Esophagus squamous epithelium (tissue), 5 donors: ENCODE results near the gene OTOG. TPM values are rescaled to one million over a fixed set of nuclear protein-coding genes. Genes with fewer than 3 reads are reported as not detected.

ENCODE experiments used
- DNase-seq: peaks from one replicate; lab custom pipeline; 2025; lab: John Stamatoyannopoulos, UW
- H3K27ac ChIP-seq, 4 donors: fragments of 200-600 bp; sonication (generic); one replicate each; pipeline ENCODE4 v1.5.1; 2016 to 2019; ENCODE audit warnings: mild to moderate bottlenecking in 1 of 4
- H3K27me3 ChIP-seq, 4 donors: fragments of 200-600 bp; sonication (generic); 1 replicate in 3 of 4; 2 replicates in 1 of 4; pipeline versions ENCODE4 v1.5.1 to v1.6.0; 2017 to 2021; ENCODE audit warnings: antibody characterized with exemption in 1 of 4
- H3K36me3 ChIP-seq, 3 donors: fragments of 200-600 bp; sonication (generic); one replicate each; pipeline ENCODE4 v1.5.1; 2016 to 2019
- H3K4me1 ChIP-seq, 3 donors: fragments of 200-600 bp; sonication (generic); one replicate each; pipeline ENCODE4 v1.5.1; 2017 to 2019
- H3K4me3 ChIP-seq, 4 donors: fragments of 200-600 bp; sonication (generic); 1 replicate in 3 of 4; 2 replicates in 1 of 4; pipeline ENCODE4 v1.5.1; 2016 to 2019; ENCODE audit warnings: mild to moderate bottlenecking in 2 of 4, moderate library complexity in 1 of 4
- H3K9me3 ChIP-seq, 3 donors: fragments of 200-600 bp; sonication (generic); one replicate each; pipeline ENCODE4 v1.5.1; 2016 to 2019
- POLR2A ChIP-seq, 4 donors: fragments of 450-650 bp; IDR thresholded peaks; one replicate each; pipeline ENCODE4 v1.6.1; 2017; ENCODE audit warnings: antibody characterized with exemption in 4 of 4, mild to moderate bottlenecking in 4 of 4, moderate library complexity in 3 of 4
- WGBS, 2 donors: methylation state at CpG; one replicate each; pipeline ENCODE4 v1.1.5; 2018; 5-methylcytosine and 5-hydroxymethylcytosine counted together
- intact Hi-C: fragments of 100-400 bp; cut with DNase I; formaldehyde crosslinking; loops from one replicate; pipeline ENCODE4 v1.15.0; 2022
- total RNA-seq, 4 donors: library from RNA; depleted of rRNA; stranded (reverse); fragments of >200 nt; gene quantifications; one replicate each; pipeline ENCODE4 v1.1.0, GENCODE V29; 2016
- TF ChIP-seq, protein P1 (sequence below), 6 experiments: fragments of 450-650 bp in 4 of 6; fragments of 200-600 bp in 2 of 6; sonication (generic) in 2 of 6; IDR thresholded peaks; one replicate each; pipeline ENCODE4 v1.5.1; 2016 to 2019; ENCODE audit warnings: antibody characterized with exemption in 6 of 6, mild to moderate bottlenecking in 4 of 6, moderate library complexity in 4 of 6
- donor health status: DM: yes; HTN: yes; CAD: no.

The OTOG gene
- total RNA-seq, 4 donors from 2014 or later, result not detected

DNA sequence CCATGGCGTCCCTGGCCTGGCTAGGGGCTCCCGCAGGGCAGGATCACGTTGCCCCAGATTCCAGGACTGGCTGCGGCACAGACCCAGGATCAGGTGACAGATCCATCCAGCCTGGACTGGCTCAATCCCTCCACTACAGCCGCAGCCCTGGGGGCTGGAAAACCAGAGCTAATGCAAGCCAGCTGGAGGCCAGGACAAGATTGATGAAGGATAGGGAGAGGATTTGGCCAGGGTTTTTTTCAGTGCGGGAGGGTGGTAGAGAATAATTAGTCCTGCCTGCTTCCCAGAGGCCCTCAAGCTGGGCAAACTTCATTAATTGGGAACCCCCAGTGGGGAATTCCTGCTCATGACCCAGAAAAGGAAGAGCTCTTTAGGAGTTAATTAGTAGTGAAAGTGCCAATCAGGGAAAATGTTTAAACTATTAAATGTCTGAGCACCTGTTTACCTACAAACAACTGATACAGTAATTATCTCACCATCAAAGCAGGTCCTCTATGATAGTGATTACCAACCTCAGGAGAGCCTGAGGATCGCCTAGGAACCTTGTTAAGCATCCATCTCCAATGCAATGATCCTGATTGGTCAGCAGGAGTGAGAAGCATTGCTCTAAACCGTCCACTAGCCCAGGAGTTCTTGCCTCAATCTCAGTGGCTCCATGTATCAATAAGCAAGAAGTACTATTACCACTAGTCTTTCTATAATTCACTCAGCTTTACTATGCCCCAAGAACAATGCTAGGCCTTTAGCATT is 139.3 kb downstream of the OTOG start:
- Histone ChIP-seq H3K27ac (no peak overlapping the region), H3K27me3 (peaks cover 0 to 57% (median 0%) of the 10 kb centered on the region in 4 donors), H3K4me1 (no peaks in the 10 kb centered on the region), H3K36me3 (no peaks in the 10 kb centered on the region), H3K9me3 (no peaks in the 10 kb centered on the region), H3K4me3 (no peak overlapping the region)
- intact Hi-C loops, result no loop called here
- WGBS, 2 donors, result 23 to 38% methylated on average over 4 to 5 of the region's 8 CpGs
- no peak for TF ChIP-seq POLR2A (IDR thresholded peaks at IDR 0.05)
- TF ChIP-seq, protein P1, sequence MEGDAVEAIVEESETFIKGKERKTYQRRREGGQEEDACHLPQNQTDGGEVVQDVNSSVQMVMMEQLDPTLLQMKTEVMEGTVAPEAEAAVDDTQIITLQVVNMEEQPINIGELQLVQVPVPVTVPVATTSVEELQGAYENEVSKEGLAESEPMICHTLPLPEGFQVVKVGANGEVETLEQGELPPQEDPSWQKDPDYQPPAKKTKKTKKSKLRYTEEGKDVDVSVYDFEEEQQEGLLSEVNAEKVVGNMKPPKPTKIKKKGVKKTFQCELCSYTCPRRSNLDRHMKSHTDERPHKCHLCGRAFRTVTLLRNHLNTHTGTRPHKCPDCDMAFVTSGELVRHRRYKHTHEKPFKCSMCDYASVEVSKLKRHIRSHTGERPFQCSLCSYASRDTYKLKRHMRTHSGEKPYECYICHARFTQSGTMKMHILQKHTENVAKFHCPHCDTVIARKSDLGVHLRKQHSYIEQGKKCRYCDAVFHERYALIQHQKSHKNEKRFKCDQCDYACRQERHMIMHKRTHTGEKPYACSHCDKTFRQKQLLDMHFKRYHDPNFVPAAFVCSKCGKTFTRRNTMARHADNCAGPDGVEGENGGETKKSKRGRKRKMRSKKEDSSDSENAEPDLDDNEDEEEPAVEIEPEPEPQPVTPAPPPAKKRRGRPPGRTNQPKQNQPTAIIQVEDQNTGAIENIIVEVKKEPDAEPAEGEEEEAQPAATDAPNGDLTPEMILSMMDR (IDR thresholded peaks at IDR 0.05), result no peak
- DNase-seq, result no peak

DNA sequence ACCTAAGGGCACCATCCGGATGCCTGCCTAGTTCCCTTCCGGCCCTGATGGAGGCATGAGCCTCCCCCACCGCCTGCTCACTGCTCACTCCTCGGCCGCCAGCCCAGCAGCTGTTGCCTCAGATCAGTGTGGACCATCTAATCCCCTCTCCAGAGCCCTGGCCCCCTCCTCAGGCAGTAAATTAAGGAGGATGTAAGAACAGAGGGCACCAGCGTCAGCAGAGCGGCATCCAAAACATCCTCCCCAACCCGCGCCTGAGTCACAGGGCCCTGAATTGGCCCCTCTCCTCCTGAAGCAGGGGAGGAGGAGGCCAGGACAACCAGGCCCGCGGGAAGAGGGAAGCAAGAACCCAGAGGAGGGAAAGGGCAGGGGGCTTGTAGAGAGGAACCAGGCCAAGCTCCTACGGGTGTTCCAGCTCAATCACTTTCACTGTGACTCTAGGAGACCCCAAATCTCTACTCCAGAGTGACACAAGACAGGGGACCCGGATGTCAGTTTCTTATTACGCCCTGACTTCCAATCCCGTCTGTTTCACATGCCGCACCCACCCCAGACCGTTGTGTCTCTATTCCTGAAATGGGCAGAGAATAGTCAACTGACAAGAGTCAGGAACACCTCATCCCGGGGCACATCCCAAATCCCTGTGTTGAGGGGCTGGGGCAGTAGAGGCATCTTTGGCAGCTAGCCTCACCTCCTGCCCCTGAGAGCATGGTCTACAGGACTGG is 141.0 kb downstream of the OTOG start:
- Histone ChIP-seq H3K9me3 (no peaks in the 10 kb centered on the region), H3K4me3 (no peak overlapping the region), H3K27ac (no peak overlapping the region), H3K36me3 (no peaks in the 10 kb centered on the region), H3K27me3 (peaks cover 0 to 71% (median 0%) of the 10 kb centered on the region in 4 donors), H3K4me1 (no peaks in the 10 kb centered on the region)
- no peak for DNase-seq
- intact Hi-C loops, result no loop called here
- WGBS, 2 donors, result 82 to 87% methylated on average over 9 to 10 of the region's 18 CpGs
- TF ChIP-seq POLR2A (IDR thresholded peaks at IDR 0.05), result no peak
- TF ChIP-seq, protein P1 (IDR thresholded peaks at IDR 0.05), result no peak

DNA sequence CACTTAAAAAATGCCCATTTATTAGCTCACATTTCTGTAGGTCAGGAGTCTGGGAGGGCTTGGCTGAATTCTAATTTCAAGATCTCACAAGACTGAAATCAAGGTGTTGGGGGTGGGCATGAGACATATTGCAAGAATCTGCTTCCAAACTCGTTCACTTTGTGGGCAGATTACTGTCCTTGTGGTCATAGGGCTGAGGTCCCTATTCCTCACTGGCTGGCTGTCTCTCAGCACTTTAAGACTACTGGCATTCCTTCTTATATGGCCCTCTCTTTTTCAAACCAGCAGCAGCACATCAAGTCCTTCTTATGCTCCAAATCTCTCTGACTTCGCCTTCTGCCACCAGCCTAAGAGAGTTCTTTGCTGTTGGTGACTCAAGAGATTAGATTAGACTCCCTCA is 144.5 kb downstream of the OTOG start:
- Histone ChIP-seq H3K36me3 (no peaks in the 10 kb centered on the region), H3K27me3 (peaks cover 0 to 82% (median 2%) of the 10 kb centered on the region in 4 donors), H3K27ac (no peak overlapping the region), H3K4me3 (no peak overlapping the region), H3K4me1 (peaks cover 0 to 6% (median 0%) of the 10 kb centered on the region in 3 donors), H3K9me3 (no peaks in the 10 kb centered on the region)
- TF ChIP-seq, protein P1 (IDR thresholded peaks at IDR 0.05), result no peak
- no peak for TF ChIP-seq POLR2A (IDR thresholded peaks at IDR 0.05)
- no peak for DNase-seq
- 30 to 52% methylated on average over 2 of the region's 2 CpGs for WGBS, 2 donors
- intact Hi-C loops, result no loop called here

DNA sequence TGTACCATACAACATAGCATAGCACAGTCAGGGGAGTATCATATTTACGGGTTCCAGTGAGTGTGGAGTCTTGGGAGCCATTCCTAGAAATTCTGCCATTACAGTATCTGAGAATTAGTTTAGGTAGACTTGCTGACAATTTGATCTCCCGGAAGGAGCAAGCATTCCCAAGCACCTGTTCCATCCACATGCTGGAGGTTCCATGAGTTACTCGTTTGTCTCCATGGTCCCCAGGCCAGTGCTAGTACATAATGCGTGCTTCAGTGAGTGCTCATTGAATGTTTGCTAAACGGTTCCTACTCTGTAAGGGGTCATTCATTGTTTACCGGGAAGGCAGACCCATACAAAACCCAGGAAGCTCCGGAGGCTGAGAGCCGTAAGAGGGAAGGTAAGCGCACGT is 144.9 kb downstream of the OTOG start:
- Histone ChIP-seq H3K9me3 (no peaks in the 10 kb centered on the region), H3K36me3 (no peaks in the 10 kb centered on the region), H3K27me3 (peaks cover 0 to 85% (median 2%) of the 10 kb centered on the region in 4 donors), H3K27ac (no peak overlapping the region), H3K4me3 (no peak overlapping the region), H3K4me1 (peaks cover 0 to 6% (median 0%) of the 10 kb centered on the region in 3 donors)
- TF ChIP-seq POLR2A (IDR thresholded peaks at IDR 0.05), result no peak
- TF ChIP-seq, protein P1 (IDR thresholded peaks at IDR 0.05), result no peak
- no peak for DNase-seq
- intact Hi-C loops, result no loop called here
- WGBS, 2 donors, result 40 to 47% methylated on average over 5 to 10 of the region's 10 CpGs

DNA sequence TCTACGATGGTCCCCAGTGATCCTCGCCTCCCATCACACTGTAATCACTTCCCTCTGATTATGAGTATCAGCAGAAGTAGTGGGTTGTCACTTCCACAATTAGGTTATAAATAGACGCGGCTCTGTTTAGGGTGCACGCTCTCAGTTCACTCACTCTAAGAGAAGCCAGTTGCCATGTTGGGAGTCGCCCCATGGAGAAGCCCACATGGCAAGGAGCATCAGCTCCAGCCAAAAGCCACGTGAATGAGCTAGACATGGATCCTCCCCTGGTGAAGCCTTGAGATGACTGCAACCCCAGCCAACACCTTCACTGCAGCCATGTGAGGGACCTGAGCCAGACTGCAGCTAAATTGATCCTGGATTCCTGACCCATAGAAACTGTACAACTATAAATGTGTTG is 145.9 kb downstream of the OTOG start:
- no peak for TF ChIP-seq POLR2A (IDR thresholded peaks at IDR 0.05)
- TF ChIP-seq, protein P1 (IDR thresholded peaks at IDR 0.05), result no peak
- DNase-seq, result no peak
- Histone ChIP-seq H3K36me3 (no peaks in the 10 kb centered on the region), H3K4me3 (no peak overlapping the region), H3K27ac (no peak overlapping the region), H3K9me3 (no peaks in the 10 kb centered on the region), H3K27me3 (peaks cover 0 to 88% (median 2%) of the 10 kb centered on the region in 4 donors), H3K4me1 (peaks cover 0 to 6% (median 0%) of the 10 kb centered on the region in 3 donors)
- intact Hi-C loops, result no loop called here
- WGBS, 2 donors, result 73 to 82% methylated on average over 6 to 7 of the region's 7 CpGs
